Parathyroid adenoma (tissue), 2 donors: Measurements from ENCODE around the gene KLK2.
A peak's percentile ranks its signal among the peaks of the same experiment; 100 is the strongest.

Experiments
- H2AFZ ChIP-seq: fragments of 300-600 bp; sonication (generic); one replicate; pipeline ENCODE4 v1.7.0; 2017; ENCODE audit warnings: antibody characterized with exemption, mild to moderate bottlenecking
- H3K27ac ChIP-seq: fragments of 300-600 bp; sonication (generic); one replicate; pipeline ENCODE4 v1.7.0; 2017
- H3K27me3 ChIP-seq: fragments of 300-600 bp; sonication (generic); one replicate; pipeline ENCODE4 v1.7.0; 2017; ENCODE audit warnings: low read length; ENCODE audit not compliant: control insufficient read depth, insufficient read depth
- H3K36me3 ChIP-seq: fragments of 300-600 bp; sonication (generic); one replicate; pipeline ENCODE4 v1.7.0; 2017; ENCODE audit warnings: low read length; ENCODE audit not compliant: control insufficient read depth, insufficient read depth
- H3K4me1 ChIP-seq: fragments of 300-600 bp; sonication (generic); one replicate; pipeline ENCODE4 v1.7.0; 2017; ENCODE audit warnings: control low read depth
- H3K4me2 ChIP-seq: fragments of 300-600 bp; sonication (generic); one replicate; pipeline ENCODE4 v1.7.0; 2017; ENCODE audit warnings: low read length
- H3K4me3 ChIP-seq: fragments of 300-600 bp; sonication (generic); one replicate; pipeline ENCODE4 v1.7.0; 2017; ENCODE audit warnings: low read depth, low read length
- H3K79me2 ChIP-seq: fragments of 300-600 bp; sonication (generic); one replicate; pipeline ENCODE4 v1.7.0; 2017; ENCODE audit warnings: control low read depth
- H3K9ac ChIP-seq: fragments of 300-600 bp; sonication (generic); one replicate; pipeline ENCODE4 v1.7.0; 2017; ENCODE audit warnings: mild to moderate bottlenecking
- H3K9me3 ChIP-seq: fragments of 300-600 bp; sonication (generic); one replicate; pipeline ENCODE4 v1.7.0; 2017; ENCODE audit warnings: low read length; ENCODE audit not compliant: control insufficient read depth
- TF ChIP-seq, protein P1 (sequence below): fragments of 300-600 bp; sonication (generic); IDR thresholded peaks from one replicate; pipeline ENCODE4 v1.7.0; 2017; ENCODE audit warnings: antibody characterized with exemption, mild to moderate bottlenecking
- donor health status: primary hyperparathyroidism.

The KLK2 gene

DNA sequence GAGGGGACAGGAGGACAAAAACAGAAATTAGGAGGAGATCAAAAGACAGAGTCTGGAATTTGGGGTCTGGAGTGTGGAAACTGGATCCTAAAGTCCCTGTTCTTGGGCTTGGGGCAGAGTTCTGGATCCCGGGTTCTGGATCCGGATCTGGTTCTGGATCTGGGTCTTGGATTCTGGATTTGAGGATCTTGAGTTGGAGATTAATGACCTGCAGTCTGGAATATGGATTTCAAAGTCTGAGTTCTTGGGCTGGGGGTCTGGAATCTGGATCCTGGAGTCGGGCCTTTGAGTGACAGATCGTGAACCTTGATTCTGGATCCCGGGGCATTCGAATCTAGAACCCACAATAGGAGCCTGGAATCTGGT, 39.5 kb upstream of the KLK2 start:
- no peak overlapping the region for H3K4me2 ChIP-seq
- no peak overlapping the region for H2AFZ ChIP-seq
- no peaks in the 10 kb centered on the region for H3K79me2 ChIP-seq
- H3K36me3 ChIP-seq = no peaks in the 10 kb centered on the region
- H3K4me3 ChIP-seq = no peak overlapping the region
- no peak overlapping the region for H3K27ac ChIP-seq
- no peaks in the 10 kb centered on the region for H3K4me1 ChIP-seq
- no peaks in the 10 kb centered on the region for H3K9me3 ChIP-seq
- H3K27me3 ChIP-seq = no peaks in the 10 kb centered on the region
- TF ChIP-seq, protein P1, sequence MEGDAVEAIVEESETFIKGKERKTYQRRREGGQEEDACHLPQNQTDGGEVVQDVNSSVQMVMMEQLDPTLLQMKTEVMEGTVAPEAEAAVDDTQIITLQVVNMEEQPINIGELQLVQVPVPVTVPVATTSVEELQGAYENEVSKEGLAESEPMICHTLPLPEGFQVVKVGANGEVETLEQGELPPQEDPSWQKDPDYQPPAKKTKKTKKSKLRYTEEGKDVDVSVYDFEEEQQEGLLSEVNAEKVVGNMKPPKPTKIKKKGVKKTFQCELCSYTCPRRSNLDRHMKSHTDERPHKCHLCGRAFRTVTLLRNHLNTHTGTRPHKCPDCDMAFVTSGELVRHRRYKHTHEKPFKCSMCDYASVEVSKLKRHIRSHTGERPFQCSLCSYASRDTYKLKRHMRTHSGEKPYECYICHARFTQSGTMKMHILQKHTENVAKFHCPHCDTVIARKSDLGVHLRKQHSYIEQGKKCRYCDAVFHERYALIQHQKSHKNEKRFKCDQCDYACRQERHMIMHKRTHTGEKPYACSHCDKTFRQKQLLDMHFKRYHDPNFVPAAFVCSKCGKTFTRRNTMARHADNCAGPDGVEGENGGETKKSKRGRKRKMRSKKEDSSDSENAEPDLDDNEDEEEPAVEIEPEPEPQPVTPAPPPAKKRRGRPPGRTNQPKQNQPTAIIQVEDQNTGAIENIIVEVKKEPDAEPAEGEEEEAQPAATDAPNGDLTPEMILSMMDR = no peak
- H3K9ac ChIP-seq = no peak overlapping the region

DNA sequence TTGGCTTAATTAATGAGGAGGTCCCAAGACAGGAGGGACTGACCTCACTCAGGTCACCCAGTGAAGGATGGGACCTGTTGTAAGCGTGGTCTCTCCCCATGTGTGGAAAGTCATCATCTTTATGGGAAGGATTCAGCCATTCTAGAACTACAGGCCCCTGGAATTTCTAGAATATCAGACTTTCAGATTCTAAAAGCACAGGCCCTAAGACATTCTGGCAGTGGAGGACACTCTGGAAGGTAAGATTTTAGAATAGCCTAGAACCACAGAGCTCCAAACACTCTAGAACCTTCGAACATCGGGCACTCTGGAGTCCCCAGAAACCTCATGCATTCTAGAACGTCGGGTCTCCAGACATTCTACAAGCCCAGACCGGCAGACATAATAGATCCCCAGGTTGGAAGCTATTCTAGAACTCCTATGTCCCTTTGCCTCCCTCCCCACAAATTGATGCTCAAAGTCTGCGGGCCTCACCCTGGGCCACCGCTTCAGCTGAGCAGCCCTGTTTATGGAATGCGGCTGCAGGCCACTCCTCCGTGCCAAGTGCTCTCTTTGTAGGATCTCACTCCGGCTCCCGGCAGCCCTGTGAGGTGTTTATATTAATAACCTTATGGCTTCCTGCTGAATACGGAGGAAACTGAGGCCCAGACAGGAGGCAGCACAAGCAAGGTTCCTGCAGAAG, 38.0 kb upstream of the KLK2 start:
- peak overlapping the region; percentile 61 for H3K4me3 ChIP-seq
- no peaks in the 10 kb centered on the region for H3K9me3 ChIP-seq
- TF ChIP-seq, protein P1 = no peak
- H3K36me3 ChIP-seq = no peaks in the 10 kb centered on the region
- peak overlapping the region; percentile 65 for H2AFZ ChIP-seq
- no peak overlapping the region for H3K9ac ChIP-seq
- H3K4me2 ChIP-seq = peak overlapping the region; percentile 61
- H3K4me1 ChIP-seq = no peaks in the 10 kb centered on the region
- H3K27ac ChIP-seq = no peak overlapping the region
- H3K27me3 ChIP-seq = no peaks in the 10 kb centered on the region
- H3K79me2 ChIP-seq = no peaks in the 10 kb centered on the region

DNA sequence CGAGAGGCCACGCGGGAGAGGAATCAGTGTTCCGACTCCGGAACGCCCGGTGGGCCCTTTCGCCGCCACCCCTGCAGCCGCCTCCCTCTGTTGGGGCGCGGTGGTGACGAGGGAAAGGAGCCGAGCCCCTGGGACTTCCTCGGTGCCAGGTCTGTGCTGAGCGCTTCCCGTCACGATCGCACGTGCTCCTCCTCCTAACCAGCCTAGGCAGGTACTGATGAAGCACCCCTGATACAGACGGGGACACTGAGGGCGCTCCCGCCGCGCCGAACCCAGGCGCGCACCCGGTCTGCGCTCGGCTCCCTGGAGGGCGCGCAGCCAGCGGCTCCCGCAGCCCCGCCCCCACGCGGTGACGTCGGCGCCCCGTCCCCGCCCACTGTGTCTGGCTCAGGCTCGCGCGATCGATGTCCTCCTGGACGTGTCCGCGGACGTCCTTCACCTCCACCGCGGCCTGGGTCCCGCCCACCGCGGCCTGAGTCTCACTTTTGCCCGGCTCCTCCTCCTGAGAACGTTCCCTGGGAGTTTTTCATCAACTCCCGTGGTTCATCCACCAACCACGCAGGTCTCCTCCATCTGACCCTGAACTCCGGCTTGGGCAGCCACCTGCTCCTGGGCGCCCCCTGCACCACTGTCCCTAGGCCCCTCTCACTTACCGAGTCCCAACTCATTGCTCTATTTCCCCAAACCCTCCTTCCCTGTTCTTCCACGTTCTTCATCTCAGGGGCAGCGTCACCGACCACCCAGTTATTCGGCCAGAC, 37.3 kb upstream of the KLK2 start:
- no peak overlapping the region for H3K27ac ChIP-seq
- H3K9me3 ChIP-seq = no peaks in the 10 kb centered on the region
- H3K4me2 ChIP-seq = peak overlapping the region; percentile 61
- peak overlapping the region; percentile 65 for H2AFZ ChIP-seq
- H3K4me3 ChIP-seq = peak overlapping the region; percentile 61
- H3K4me1 ChIP-seq = no peaks in the 10 kb centered on the region
- H3K79me2 ChIP-seq = no peaks in the 10 kb centered on the region
- no peak overlapping the region for H3K9ac ChIP-seq
- H3K36me3 ChIP-seq = no peaks in the 10 kb centered on the region
- TF ChIP-seq, protein P1 = no peak
- no peaks in the 10 kb centered on the region for H3K27me3 ChIP-seq

DNA sequence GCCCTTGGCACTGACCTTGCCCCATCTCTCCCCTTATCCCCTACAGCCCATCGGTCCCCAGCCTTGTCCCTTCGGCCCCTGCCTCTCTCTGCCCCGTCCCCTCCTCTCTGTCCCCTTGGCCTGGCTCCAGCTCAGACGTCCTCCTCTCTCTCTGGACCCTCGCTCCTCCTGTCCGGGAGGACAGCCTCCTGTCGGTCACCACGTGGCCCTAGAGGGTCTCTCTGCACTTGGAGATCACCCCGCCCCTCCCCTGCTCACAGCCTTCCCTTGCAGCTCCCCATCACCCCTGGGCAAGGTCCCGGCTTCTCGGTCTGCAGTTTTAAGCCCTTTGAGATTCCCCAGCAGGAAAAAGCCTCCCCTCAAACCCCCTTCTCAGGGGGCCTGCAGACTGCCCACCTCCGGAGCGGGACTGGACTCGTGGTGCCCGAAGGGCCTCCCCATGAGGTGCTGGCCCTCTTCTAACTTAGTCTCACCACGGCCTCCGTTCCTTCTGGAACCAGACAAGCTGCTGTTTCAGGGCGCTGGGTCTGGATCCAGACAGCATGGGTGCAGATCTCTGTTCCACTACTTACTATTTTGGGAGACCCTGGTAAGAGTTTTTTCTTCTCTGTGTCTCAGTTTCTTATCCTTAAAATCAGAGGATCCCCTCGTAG, 36.6 kb upstream of the KLK2 start:
- peak overlapping the region; percentile 65 for H2AFZ ChIP-seq
- no peaks in the 10 kb centered on the region for H3K27me3 ChIP-seq
- no peaks in the 10 kb centered on the region for H3K4me1 ChIP-seq
- H3K79me2 ChIP-seq = no peaks in the 10 kb centered on the region
- peak overlapping the region; percentile 61 for H3K4me3 ChIP-seq
- peak overlapping the region; percentile 61 for H3K4me2 ChIP-seq
- H3K9ac ChIP-seq = no peak overlapping the region
- TF ChIP-seq, protein P1 = no peak
- H3K9me3 ChIP-seq = no peaks in the 10 kb centered on the region
- H3K36me3 ChIP-seq = no peaks in the 10 kb centered on the region
- no peak overlapping the region for H3K27ac ChIP-seq
